HAP-1 (cell line): ENCODE measurements around the gene TTLL5.

Experiments
- DNase-seq, 2 experiments: peaks; one replicate each; pipeline ENCODE4 v3.0.0-alpha.2; 2016 to 2020; ENCODE audit warnings: low spot score in 2 of 2
- H3K27me3 ChIP-seq: fragments of 250-450 bp; sonication (Bioruptor Pico); 2 replicates; pipeline ENCODE4 v1.5.1; 2020; ENCODE audit warnings: low read depth, mild to moderate bottlenecking, moderate library complexity
- H3K36me3 ChIP-seq: fragments of 250-450 bp; sonication (Bioruptor Pico); replicated peaks from 2 replicates; pipeline ENCODE4 v1.5.1; 2020; ENCODE audit warnings: mild to moderate bottlenecking
- H3K4me1 ChIP-seq: fragments of 250-450 bp; sonication (Bioruptor Pico); 2 replicates; pipeline ENCODE4 v1.5.1; 2020; ENCODE audit warnings: mild to moderate bottlenecking
- H3K4me3 ChIP-seq: fragments of 250-450 bp; sonication (Bioruptor Pico); 2 replicates; pipeline ENCODE4 v1.5.1; 2020; ENCODE audit warnings: mild to moderate bottlenecking, moderate library complexity
- H3K9me3 ChIP-seq: fragments of 250-450 bp; sonication (Bioruptor Pico); 2 replicates; pipeline ENCODE4 v1.5.1; 2020; ENCODE audit warnings: mild to moderate bottlenecking, moderate library complexity
- in situ Hi-C: fragments of 300-500 bp; cut with MboI; formaldehyde crosslinking; loops from 3 replicates; pipeline ENCODE4 v1.14.3; 2020; ENCODE audit warnings: low sequenced_read_pairs, inconsistent platforms, mixed read lengths

The TTLL5 gene

GRCh38 chr14:75851574-75851866, 190.5 kb downstream of the TTLL5 start:
- Histone ChIP-seq H3K4me1 (no peaks in the 10 kb centered on the region), H3K9me3 (no peaks in the 10 kb centered on the region), H3K4me3 (no peak overlapping the region), H3K27me3 (no peaks in the 10 kb centered on the region), H3K36me3 (no peaks in the 10 kb centered on the region)
- no peak for DNase-seq
- in situ Hi-C loops, result no loop called here

DNA sequence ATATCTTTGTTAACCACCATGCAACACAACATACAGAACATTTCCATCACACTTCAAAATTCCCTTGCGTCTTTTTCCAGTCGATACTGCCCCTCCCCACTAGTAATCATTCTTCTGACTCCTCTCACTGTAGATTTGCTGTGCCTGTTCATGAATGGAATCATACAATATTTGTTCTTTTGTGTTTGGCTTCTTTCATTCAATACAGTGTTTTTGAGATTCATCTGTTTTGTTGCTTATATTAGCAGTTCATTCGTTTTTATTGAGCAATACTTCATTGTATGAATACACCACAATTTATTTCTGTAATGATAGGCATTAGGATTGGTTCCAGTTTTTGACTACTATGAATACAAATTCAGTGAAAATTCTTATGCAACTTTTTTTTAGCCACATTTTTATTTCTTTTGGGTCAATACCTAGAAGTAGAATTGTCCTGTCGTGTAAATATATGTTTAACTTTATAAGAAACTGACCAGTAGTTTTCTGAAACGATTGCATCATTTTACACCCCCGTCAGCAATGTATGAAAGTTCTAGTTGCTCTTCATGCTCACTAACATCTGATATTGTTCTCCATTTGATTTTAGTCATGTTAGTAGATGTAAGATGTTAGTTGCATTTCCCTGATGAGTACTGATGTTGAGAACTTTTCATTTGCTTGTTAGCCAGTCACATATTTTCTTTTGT, 193.2 kb downstream of the TTLL5 start:
- no peaks in the 10 kb centered on the region for H3K9me3 ChIP-seq
- in situ Hi-C loops, result no loop called here
- H3K27me3 ChIP-seq, result no peaks in the 10 kb centered on the region
- no peaks in the 10 kb centered on the region for H3K36me3 ChIP-seq
- no peak for DNase-seq
- no peak overlapping the region for H3K4me3 ChIP-seq
- H3K4me1 ChIP-seq, result no peaks in the 10 kb centered on the region

DNA sequence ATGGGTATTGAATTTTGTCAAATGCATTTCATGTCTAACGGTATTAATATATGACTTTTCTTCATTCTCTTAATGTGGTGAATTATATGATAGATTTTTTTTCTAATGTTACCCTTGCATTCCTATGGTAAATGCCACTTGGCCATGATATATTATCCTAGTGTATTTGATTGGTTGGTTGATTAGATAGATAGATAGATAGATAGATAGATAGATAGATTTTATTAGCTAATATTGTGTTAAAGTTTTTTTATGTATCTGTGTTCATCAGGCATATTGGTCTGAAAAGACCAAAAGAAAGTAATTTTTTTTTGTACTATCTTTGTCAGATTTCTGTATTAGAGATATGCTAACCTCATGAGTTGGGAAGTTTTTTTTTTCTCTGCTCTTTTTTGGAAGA, 196.2 kb downstream of the TTLL5 start:
- peaks cover 15% of the 10 kb centered on the region for H3K4me1 ChIP-seq
- H3K9me3 ChIP-seq, result no peaks in the 10 kb centered on the region
- in situ Hi-C loops, result no loop called here
- DNase-seq, result no peak
- no peaks in the 10 kb centered on the region for H3K27me3 ChIP-seq
- H3K36me3 ChIP-seq, result no peaks in the 10 kb centered on the region
- H3K4me3 ChIP-seq, result no peak overlapping the region

DNA sequence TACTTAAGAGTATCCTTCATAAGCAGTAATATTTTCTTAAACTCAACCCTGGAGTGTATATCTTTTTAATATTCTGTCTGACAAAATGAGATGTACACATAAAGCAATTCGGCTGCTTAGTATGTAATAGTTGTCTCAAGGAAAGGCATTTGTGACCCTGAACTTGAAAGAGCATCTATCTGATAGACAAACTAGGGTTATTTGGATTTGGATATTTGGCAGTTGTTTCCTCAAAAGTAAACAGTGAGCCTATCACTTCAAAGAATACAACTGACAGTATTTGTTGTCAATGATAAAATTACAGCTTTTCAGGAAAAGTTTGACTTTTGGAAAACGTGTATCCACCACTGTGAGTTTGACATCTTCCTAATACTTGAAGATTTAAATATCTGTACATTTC, 197.3 kb downstream of the TTLL5 start:
- Histone ChIP-seq H3K4me3 (no peak overlapping the region), H3K27me3 (no peaks in the 10 kb centered on the region), H3K36me3 (no peaks in the 10 kb centered on the region), H3K4me1 (peaks cover 15% of the 10 kb centered on the region), H3K9me3 (no peaks in the 10 kb centered on the region)
- DNase-seq, result no peak
- in situ Hi-C loops, result no loop called here

GRCh38 chr14:75859746-75860145, 198.7 kb downstream of the TTLL5 start:
- Histone ChIP-seq H3K4me1 (peaks cover 15% of the 10 kb centered on the region), H3K27me3 (no peaks in the 10 kb centered on the region), H3K4me3 (no peak overlapping the region), H3K9me3 (no peaks in the 10 kb centered on the region), H3K36me3 (no peaks in the 10 kb centered on the region)
- no peak for DNase-seq
- in situ Hi-C loops, result no loop called here

GRCh38 chr14:75860561-75861160, 199.6 kb downstream of the TTLL5 start:
- Histone ChIP-seq H3K27me3 (no peaks in the 10 kb centered on the region), H3K36me3 (no peaks in the 10 kb centered on the region), H3K4me1 (peaks cover 17% of the 10 kb centered on the region), H3K4me3 (no peak overlapping the region), H3K9me3 (no peaks in the 10 kb centered on the region)
- DNase-seq, result no peak
- in situ Hi-C loops, result no loop called here

DNA sequence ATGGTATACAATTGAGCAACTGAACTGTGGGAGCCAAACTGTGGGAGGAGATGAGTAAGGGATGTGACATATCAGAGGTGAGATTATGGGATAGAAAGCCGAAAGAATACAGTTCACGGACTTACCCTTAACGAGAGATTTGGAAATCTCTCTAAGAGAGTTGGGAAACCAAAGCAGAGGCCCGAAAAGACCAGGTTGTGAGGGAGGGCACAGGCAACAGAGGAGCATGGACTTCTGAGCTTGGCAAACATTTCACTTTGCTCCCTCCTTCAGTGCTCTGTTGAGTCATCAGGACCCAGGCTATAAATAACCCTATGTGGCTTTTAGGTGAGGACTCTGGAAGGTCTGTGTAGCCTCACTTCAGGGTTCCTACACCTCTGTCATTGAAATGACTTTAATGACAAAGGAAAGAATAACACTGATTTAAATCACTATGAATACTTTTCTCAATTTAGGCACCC, 200.1 kb downstream of the TTLL5 start:
- Histone ChIP-seq H3K4me3 (no peak overlapping the region), H3K9me3 (no peaks in the 10 kb centered on the region), H3K27me3 (no peaks in the 10 kb centered on the region), H3K36me3 (no peaks in the 10 kb centered on the region), H3K4me1 (peaks cover 17% of the 10 kb centered on the region)
- DNase-seq, result peak; percentile 39 to 82
- in situ Hi-C loops, result no loop called here

DNA sequence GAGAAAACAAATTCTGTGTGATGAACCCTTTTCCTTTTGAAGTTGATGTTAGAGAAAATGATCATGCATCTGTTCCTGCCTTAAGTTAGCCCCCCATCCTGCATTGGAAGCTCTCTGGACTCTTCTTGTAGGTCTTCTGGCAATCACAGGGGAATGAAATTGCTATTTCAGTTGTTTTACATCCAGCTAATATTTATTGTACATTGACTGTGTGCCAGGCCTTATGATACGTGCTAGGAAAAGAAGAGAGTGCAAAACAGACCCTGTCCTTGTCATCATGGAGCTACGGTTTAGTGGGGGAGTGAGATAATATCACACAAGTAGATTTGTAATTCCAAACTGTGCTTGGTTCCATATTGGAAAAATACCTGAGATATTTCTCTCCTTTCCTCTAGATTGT, 202.2 kb downstream of the TTLL5 start:
- peaks cover 17% of the 10 kb centered on the region for H3K4me1 ChIP-seq
- no peaks in the 10 kb centered on the region for H3K9me3 ChIP-seq
- no peaks in the 10 kb centered on the region for H3K27me3 ChIP-seq
- no peaks in the 10 kb centered on the region; the same call in 1 of the 2 replicates for H3K36me3 ChIP-seq
- DNase-seq, result no peak
- in situ Hi-C loops, result no loop called here
- H3K4me3 ChIP-seq, result no peak overlapping the region

DNA sequence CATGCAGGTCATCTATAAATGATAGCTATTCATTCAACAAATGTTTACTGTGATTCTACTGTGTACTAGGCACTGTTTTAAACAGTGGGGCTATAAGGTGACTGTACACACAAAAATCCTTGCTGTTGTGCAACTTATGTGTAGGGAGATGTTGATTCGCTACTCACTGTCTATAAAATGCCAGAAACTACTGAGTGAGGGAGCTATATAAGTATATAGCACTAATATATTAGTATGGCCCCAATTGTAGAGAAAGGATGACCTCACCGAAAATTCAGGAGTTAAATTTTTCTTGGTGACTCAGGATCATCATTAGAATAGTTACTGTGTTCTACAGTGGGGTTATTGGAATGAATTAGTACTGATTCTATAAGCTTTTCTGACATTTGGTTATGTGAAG, 203.3 kb downstream of the TTLL5 start:
- Histone ChIP-seq H3K4me1 (peaks cover 17% of the 10 kb centered on the region), H3K4me3 (no peak overlapping the region), H3K9me3 (no peaks in the 10 kb centered on the region), H3K36me3 (no peaks in the 10 kb centered on the region; the same call in 1 of the 2 replicates), H3K27me3 (no peaks in the 10 kb centered on the region)
- no peak for DNase-seq
- in situ Hi-C loops, result no loop called here

DNA sequence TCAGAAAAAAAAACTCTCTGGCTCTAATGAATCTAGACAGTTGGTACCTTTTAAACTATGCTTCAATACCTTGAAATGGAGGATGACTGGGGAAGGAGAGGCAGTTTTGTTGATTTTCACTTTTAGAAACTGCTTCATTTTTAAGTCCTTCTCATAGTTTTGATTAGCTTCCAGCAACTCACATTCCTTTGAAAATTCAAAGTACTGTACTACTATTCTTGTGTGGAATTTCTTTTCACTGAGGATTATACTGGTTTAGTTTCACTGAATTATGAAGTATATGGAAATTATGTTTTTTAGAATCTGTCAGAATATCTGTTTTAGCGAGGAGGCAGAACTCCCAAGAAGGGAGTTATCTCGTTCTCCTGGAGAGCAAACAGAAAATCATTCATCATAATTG, 204.5 kb downstream of the TTLL5 start:
- no peak for DNase-seq
- H3K36me3 ChIP-seq, result no peaks in the 10 kb centered on the region; the same call in 1 of the 2 replicates
- no peaks in the 10 kb centered on the region for H3K27me3 ChIP-seq
- in situ Hi-C loops, result no loop called here
- no peak overlapping the region for H3K4me3 ChIP-seq
- H3K9me3 ChIP-seq, result no peaks in the 10 kb centered on the region
- H3K4me1 ChIP-seq, result peaks cover 15% of the 10 kb centered on the region

DNA sequence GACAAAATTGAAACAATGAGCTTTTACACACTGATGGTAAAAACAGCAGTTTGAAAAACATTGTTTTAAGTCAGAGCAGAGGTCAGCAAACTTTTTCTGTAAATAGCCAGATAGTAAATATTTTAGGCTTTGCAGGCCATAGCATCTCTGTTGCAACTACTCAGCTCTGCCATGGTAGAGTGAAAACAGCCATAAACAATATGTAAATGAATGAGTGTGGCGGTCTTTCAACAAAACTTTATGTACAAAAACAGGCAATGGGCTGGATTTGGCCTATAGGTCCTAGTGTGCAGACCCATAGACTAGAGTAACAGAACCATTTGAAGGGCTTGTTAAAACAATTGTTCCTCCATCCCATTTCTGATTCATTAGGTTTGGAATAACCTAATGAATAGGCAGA, 205.9 kb downstream of the TTLL5 start:
- no peak for DNase-seq
- Histone ChIP-seq H3K36me3 (no peaks in the 10 kb centered on the region; the same call in 1 of the 2 replicates), H3K4me1 (peaks cover 3% of the 10 kb centered on the region), H3K27me3 (no peaks in the 10 kb centered on the region), H3K4me3 (no peak overlapping the region), H3K9me3 (no peaks in the 10 kb centered on the region)
- in situ Hi-C loops, result no loop called here

DNA sequence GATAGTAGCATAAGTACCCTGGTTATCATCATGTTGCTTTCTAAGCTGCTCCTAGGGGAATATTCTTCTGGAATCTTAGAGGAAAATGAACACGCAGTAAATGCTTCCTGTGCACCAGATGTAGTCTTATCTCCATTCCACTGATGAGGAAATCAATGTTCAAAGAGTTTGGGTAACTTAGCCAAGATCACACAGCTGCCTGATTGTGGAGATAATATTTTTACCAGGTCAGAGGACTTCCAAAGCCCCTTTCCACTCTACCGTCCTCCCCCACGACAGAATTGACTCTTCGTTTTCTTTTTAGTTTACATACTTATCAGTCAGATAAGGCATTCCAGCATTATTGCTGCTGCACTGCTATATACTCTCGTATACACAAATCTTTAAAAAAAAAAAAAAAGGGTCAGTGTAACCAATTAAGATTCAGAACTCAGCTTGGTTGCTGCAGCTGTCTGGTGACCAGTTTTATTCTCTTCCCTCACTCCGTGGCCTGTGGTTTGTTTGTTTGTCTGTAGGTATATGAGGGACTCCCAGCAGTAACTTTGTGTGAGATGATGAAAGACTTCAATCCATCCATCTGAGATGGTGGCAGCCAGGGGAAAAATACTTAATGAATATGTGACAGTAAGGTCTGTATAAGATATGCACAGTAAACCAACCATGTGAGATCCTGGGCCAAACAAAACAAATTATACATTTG, 210.3 kb downstream of the TTLL5 start:
- no peak for DNase-seq
- H3K36me3 ChIP-seq, result no peaks in the 10 kb centered on the region; the same call in 1 of the 2 replicates
- H3K27me3 ChIP-seq, result no peaks in the 10 kb centered on the region
- H3K4me3 ChIP-seq, result no peak overlapping the region
- no peaks in the 10 kb centered on the region; the same call in 1 of the 2 replicates for H3K4me1 ChIP-seq
- H3K9me3 ChIP-seq, result no peaks in the 10 kb centered on the region
- in situ Hi-C loops, result no loop called here

DNA sequence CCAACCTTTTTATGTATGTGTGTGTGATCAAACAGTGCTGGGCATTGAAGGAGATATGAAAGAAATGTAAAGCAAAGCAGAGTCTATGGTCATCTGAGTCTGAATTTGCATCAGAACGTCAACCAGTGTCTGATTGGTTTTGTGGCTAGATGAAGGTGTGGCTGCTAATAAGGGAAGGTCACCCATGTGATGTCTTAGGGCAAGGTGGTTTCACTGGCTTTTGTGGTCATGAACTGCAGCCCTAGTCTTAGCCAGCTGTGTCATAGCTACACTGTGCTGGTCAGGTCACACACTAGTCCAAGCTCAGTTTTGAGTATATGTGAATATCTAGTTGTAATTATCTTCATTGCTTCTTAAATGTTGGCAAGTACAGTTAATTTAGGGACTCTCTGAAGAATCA, 214.9 kb downstream of the TTLL5 start:
- Histone ChIP-seq H3K36me3 (no peaks in the 10 kb centered on the region), H3K4me3 (no peak overlapping the region), H3K4me1 (no peaks in the 10 kb centered on the region), H3K9me3 (no peaks in the 10 kb centered on the region), H3K27me3 (no peaks in the 10 kb centered on the region)
- in situ Hi-C loops, result no loop called here
- no peak for DNase-seq

GRCh38 chr14:75876530-75876929, 215.5 kb downstream of the TTLL5 start:
- no peaks in the 10 kb centered on the region for H3K9me3 ChIP-seq
- H3K36me3 ChIP-seq, result no peaks in the 10 kb centered on the region
- DNase-seq, result no peak

More at GRCh38 chr14:75876530-75876929, 215.5 kb downstream of the TTLL5 start:
- no peaks in the 10 kb centered on the region for H3K27me3 ChIP-seq
- H3K4me1 ChIP-seq, result peaks cover 2% of the 10 kb centered on the region
- in situ Hi-C loops, result no loop called here
- H3K4me3 ChIP-seq, result no peak overlapping the region
